HepG2 (cell line): Measurements from ENCODE around the gene ZBTB48. TPM values are rescaled to one million over a fixed set of nuclear protein-coding genes. Genes with fewer than 3 reads are reported as not detected.

Source experiments
- ATAC-seq: fragments of 200-7000 bp; cut with Tn5 transposase; 3 replicates; pipeline ENCODE4 v1.9.1; 2020; ENCODE audit warnings: mild to moderate bottlenecking, moderate library complexity
- BruUV-seq: library from RNA; stranded (reverse); fragments of 400-500 nt; replicated peaks from 2 replicates; lab custom pipeline; 2021; lab: Mats Ljungman, UMichigan
- CTCF ChIA-PET: fragments of 300-600 bp; formaldehyde crosslinking; extraction: SDS; loops from one replicate; lab custom pipeline; 2021; ENCODE audit warnings: low total read pairs, inconsistent platforms, low intra/inter-chr PET ratio; lab: Yijun Ruan, JAX
- POLR2A ChIA-PET: fragments of 350-600 bp; sonication (Branson Sonifier 250); formaldehyde crosslinking; loops from one replicate; lab custom pipeline; 2020; ENCODE audit warnings: antibody characterized with exemption, inconsistent platforms; lab: Yijun Ruan, JAX
- DNase-seq: peaks from one replicate; pipeline ENCODE4 v3.0.0-alpha.2; 2015; ENCODE audit warnings: low spot score
- FAIRE-seq: peaks from 3 replicates; lab custom pipeline; 2011; peaks lifted over from hg19 to GRCh38; lab: Jason Lieb, UNC
- H2AFZ ChIP-seq: one replicate; pipeline ENCODE4 v1.6.1; 2011; ENCODE audit warnings: low read length, inconsistent platforms
- H3K27ac ChIP-seq: fragments of 300-600 bp; 3 replicates; pipeline ENCODE4 v1.8.0; 2011; ENCODE audit warnings: mixed run types, mild to moderate bottlenecking, mixed read lengths, low read length, inconsistent platforms; ENCODE audit not compliant: insufficient read depth; ENCODE audit errors: extremely low read length
- H3K27me3 ChIP-seq, 2 experiments: fragments of 200-600 bp in 1 of 2; 2 replicates in 1 of 2; 3 replicates in 1 of 2; pipeline versions ENCODE4 v1.6.0 to v1.8.0; 2011; ENCODE audit warnings: low read length in 2 of 2, mild to moderate bottlenecking in 2 of 2, moderate library complexity in 2 of 2, inconsistent platforms in 1 of 2; ENCODE audit not compliant: insufficient read depth in 2 of 2, control insufficient read depth in 1 of 2
- H3K36me3 ChIP-seq, 2 experiments: fragments of 200-600 bp in 1 of 2; replicated peaks in 1 of 2; 2 replicates in 1 of 2; 3 replicates in 1 of 2; pipeline versions ENCODE4 v1.5.1 to v1.8.0; 2011; ENCODE audit warnings: low read length in 2 of 2, inconsistent platforms in 1 of 2; ENCODE audit not compliant: insufficient read depth in 2 of 2, control insufficient read depth in 1 of 2
- H3K4me1 ChIP-seq: 2 replicates; pipeline ENCODE4 v1.5.1; 2012; ENCODE audit warnings: low read length, inconsistent platforms; ENCODE audit not compliant: insufficient read depth
- H3K4me2 ChIP-seq: 2 replicates; pipeline ENCODE4 v1.6.0; 2011; ENCODE audit warnings: low read depth, low read length, inconsistent platforms
- H3K4me3 ChIP-seq, 3 experiments: fragments of 200-600 bp in 1 of 3; sonication (generic), shearing (Covaris generic) in 1 of 3; replicated peaks in 1 of 3; 2 replicates each; pipeline ENCODE4 v1.5.1; 2011 to 2016; ENCODE audit warnings: low read length in 3 of 3, inconsistent platforms in 2 of 3, low read depth in 2 of 3, mild to moderate bottlenecking in 2 of 3, control low read depth in 1 of 3, mixed read lengths in 1 of 3; ENCODE audit not compliant: insufficient read depth in 1 of 3
- H3K79me2 ChIP-seq: one replicate; pipeline ENCODE4 v1.6.1; 2011; ENCODE audit warnings: low read length, inconsistent platforms; ENCODE audit not compliant: insufficient read depth
- H3K9ac ChIP-seq: 2 replicates; pipeline ENCODE4 v1.6.0; 2011; ENCODE audit warnings: mild to moderate bottlenecking, low read depth, low read length, inconsistent platforms; ENCODE audit not compliant: insufficient read depth
- H3K9me3 ChIP-seq: 2 replicates; pipeline ENCODE4 v1.5.1; 2012; ENCODE audit warnings: mild to moderate bottlenecking, low read length
- H4K20me1 ChIP-seq: 2 replicates; pipeline ENCODE4 v1.6.0; 2011; ENCODE audit warnings: inconsistent platforms, mild to moderate bottlenecking, low read length, moderate library complexity; ENCODE audit not compliant: insufficient read depth
- CBX5 ChIP-seq: sonication (generic); formaldehyde crosslinking; IDR thresholded peaks from 2 replicates; pipeline ENCODE4 v1.4.0; 2020; ENCODE audit warnings: missing genetic modification reagents, borderline replicate concordance
- GFI1 ChIP-seq: sonication (generic); formaldehyde crosslinking; IDR thresholded peaks from 2 replicates; pipeline ENCODE4 v1.5.0; 2020; ENCODE audit warnings: missing genetic modification reagents, mild to moderate bottlenecking, borderline replicate concordance
- IKZF1 ChIP-seq: fragments of 450-650 bp; IDR thresholded peaks from 2 replicates; pipeline ENCODE4 v1.7.1; 2016
- JUND ChIP-seq: sonication (generic); formaldehyde crosslinking; IDR thresholded peaks from 2 replicates; pipeline ENCODE4 v1.8.0; 2022; ENCODE audit warnings: mild to moderate bottlenecking, missing genetic modification reagents
- NRL ChIP-seq: sonication (generic); formaldehyde crosslinking; IDR thresholded peaks from 2 replicates; pipeline ENCODE4 v1.5.0; 2020; ENCODE audit warnings: missing genetic modification reagents, mild to moderate bottlenecking, moderate library complexity, borderline replicate concordance
- SIX1 ChIP-seq: sonication (generic); formaldehyde crosslinking; IDR thresholded peaks from 2 replicates; pipeline ENCODE4 v1.4.0; 2020; ENCODE audit warnings: missing genetic modification reagents, borderline replicate concordance
- SRSF9 ChIP-seq: fragments of 200-400 bp; formaldehyde crosslinking; IDR thresholded peaks from 2 replicates; pipeline ENCODE4 v1.6.1; 2018; ENCODE audit warnings: borderline replicate concordance, mild to moderate bottlenecking, low read depth, low read length; ENCODE audit not compliant: insufficient read depth, poor library complexity, severe bottlenecking
- ZNF121 ChIP-seq: sonication (generic); formaldehyde crosslinking; IDR thresholded peaks from 2 replicates; pipeline ENCODE4 v1.5.0; 2020; ENCODE audit warnings: mild to moderate bottlenecking, missing genetic modification reagents
- ZNF224 ChIP-seq: sonication (generic); formaldehyde crosslinking; IDR thresholded peaks from 2 replicates; pipeline ENCODE4 v1.5.0; 2020; ENCODE audit warnings: mild to moderate bottlenecking, missing genetic modification reagents
- ZNF260 ChIP-seq: sonication (generic); formaldehyde crosslinking; IDR thresholded peaks from 2 replicates; pipeline ENCODE4 v1.4.0; 2020; ENCODE audit warnings: missing genetic modification reagents, low read depth, mild to moderate bottlenecking, borderline replicate concordance
- ZNF816 ChIP-seq: sonication (generic); formaldehyde crosslinking; IDR thresholded peaks from 2 replicates; pipeline ENCODE4 v1.8.0; 2022; ENCODE audit warnings: missing genetic modification reagents, mild to moderate bottlenecking, borderline replicate concordance
- ZNF883 ChIP-seq: sonication (generic); formaldehyde crosslinking; IDR thresholded peaks from 2 replicates; pipeline ENCODE4 v1.5.1; 2020; ENCODE audit warnings: mild to moderate bottlenecking, missing genetic modification reagents; ENCODE audit errors: not compliant biosample characterization
- WGBS: methylation state at CpG from one replicate; pipeline ENCODE4 v1.1.6; 2017; ENCODE audit warnings: low lambda C conversion rate; 5-methylcytosine and 5-hydroxymethylcytosine counted together
- in situ Hi-C: cut with HindIII; loops from 2 replicates; pipeline ENCODE4 v1.10.0; 2017; ENCODE audit warnings: low pct_unique_long_range_greater_than_20kb; ENCODE audit not compliant: extremely low pct_ligation_motif_present
- intact Hi-C: fragments of 100-400 bp; cut with micrococcal nuclease; formaldehyde crosslinking; loops from one replicate; pipeline ENCODE4 v1.10.0; 2022; ENCODE audit not compliant: unreplicated experiment
- polyA plus RNA-seq, 8 experiments: library from polyadenylated mRNA; depleted of rRNA in 3 of 8; stranded (reverse) in 7 of 8; unstranded in 1 of 8; fragments of >200 nt; fragmentation: Illumina TruSeq in 4 of 8; extraction: Trizol in 4 of 8; gene quantifications; 2 replicates each; pipeline versions ENCODE4 v1.2.1 to v1.2.3, GENCODE V29; 2011 to 2016; ENCODE audit warnings: low read depth in 4 of 8, missing spikeins in 1 of 8, mixed read lengths in 1 of 8; ENCODE audit not compliant: insufficient read depth in 1 of 8
- total RNA-seq, 5 experiments: library from RNA; depleted of rRNA; stranded (reverse); fragments of >200 nt; fragmentation: Illumina TruSeq; extraction: Trizol; gene quantifications; 2 replicates each; pipeline ENCODE4 v1.2.3, GENCODE V29; 2016; ENCODE audit warnings: low read depth in 1 of 5
- TF ChIP-seq, protein P1 (sequence below): sonication (generic); formaldehyde crosslinking; IDR thresholded peaks from 2 replicates; pipeline ENCODE4 v1.5.0; 2020; ENCODE audit warnings: missing genetic modification reagents
- TF ChIP-seq, protein P2 (sequence below): sonication (generic); formaldehyde crosslinking; IDR thresholded peaks from 2 replicates; pipeline ENCODE4 v1.9.0; 2022; ENCODE audit warnings: missing genetic modification reagents, mild to moderate bottlenecking, borderline replicate concordance

Gene ZBTB48
- total and polyA plus RNA-seq, 2 of the 13 experiments (the other 11 are each of a cell fraction or from before 2014, with no cell fraction given): 13.0 to 17.1 TPM

DNA sequence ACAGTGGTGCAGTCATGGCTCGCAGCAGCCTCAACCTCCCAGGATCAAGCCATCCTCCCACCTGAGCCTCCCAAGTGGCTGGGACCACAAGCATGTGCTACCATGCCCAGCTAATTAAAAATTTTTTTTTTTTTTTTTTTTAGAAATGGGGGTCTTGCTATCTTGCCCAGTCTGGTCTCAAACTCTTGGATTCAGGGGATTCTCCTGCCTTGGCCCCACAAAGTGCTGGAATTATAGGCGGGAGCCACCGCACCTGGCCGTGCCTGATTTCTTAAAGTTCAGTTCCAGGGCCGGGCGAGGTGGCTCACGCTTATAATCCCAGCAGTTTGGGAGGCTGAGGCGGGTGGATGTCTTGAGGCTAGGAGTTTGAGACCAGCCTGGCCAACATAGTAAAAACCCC lies 51.3 kb downstream of the ZBTB48 start:
- no peak for FAIRE-seq
- no peak for ATAC-seq
- WGBS: 99% methylated on average over 8 of the region's 8 CpGs
- intact Hi-C loops (no loop called here), in situ Hi-C loops (no loop called here)
- Histone ChIP-seq H3K36me3 (peaks cover 22 to 69% of the 10 kb centered on the region in 2 experiments; a peak in 4 of 5 replicates), H3K4me3 (no peak overlapping the region), H3K4me1 (peaks cover 11% of the 10 kb centered on the region), H3K9ac (no peak overlapping the region), H3K4me2 (no peak overlapping the region), H2AFZ (no peak overlapping the region), H3K27ac (no peak overlapping the region), H3K79me2 (peaks cover 17% of the 10 kb centered on the region), H3K27me3 (no peaks in the 10 kb centered on the region), H4K20me1 (peaks cover 8% of the 10 kb centered on the region; the same call in 1 of the 2 replicates), H3K9me3 (no peaks in the 10 kb centered on the region)
- TF ChIP-seq ZNF121 (CRISPR knock-in tag) (peak; percentile 43; the same call in 1 of the 2 replicates), JUND (CRISPR knock-in tag) (no peak)
- DNase-seq: no peak
- BruUV-seq: no TSS peak
- POLR2A ChIA-PET: no interaction called here
- CTCF ChIA-PET: no interaction called here

DNA sequence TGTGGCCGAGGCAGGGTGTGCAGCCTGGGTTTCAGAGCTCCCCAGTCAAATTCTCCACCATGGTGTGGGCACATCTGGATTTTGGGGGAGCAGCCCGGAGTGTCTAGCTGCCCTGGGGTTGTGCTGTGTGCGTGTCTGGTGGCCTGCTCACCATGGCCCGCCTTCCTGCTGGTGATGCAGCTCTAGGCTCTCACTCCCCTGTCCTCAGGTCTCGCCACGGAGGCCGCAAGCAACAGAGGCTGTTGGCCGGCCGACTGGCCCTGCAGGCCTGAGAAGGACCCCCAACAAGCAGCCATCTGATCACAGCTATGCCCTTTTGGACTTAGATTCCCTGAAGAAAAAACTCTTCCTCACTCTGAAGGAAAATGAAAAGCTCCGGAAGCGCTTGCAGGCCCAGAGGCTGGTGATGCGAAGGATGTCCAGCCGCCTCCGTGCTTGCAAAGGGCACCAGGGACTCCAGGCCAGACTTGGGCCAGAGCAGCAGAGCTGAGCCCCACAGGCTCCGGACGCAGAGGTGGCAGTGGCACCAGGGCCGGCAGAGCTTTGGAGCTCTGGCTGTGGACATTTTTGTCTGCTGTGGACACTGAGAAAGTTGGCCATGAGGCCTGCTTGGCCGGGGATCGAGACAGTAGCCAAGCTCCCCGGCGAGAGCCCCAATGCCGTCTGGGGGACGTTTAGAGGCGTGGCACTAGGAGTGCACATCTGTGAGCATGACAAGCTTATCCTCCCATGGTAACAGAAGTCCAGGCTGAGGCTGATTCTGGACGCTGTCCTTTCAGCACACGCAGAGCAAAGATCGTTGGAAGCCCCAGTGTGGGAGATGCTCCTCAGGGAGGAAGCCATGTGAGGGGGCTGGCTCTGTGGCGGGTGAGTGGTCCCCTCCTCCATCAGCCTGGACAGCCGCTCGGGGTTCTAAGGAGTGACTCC lies 53.1 kb downstream of the ZBTB48 start:
- ChIA-PET CTCF (interaction anchor here (2.1 kb wide), 1 partner anchor 78 kb away, joined by 11 read pairs; the partner anchor contains the start of genes NOL9 and TAS1R1), POLR2A (no interaction called here)
- no peak overlapping the region for H2AFZ ChIP-seq
- DNase-seq (no peak), ATAC-seq (no peak), FAIRE-seq (no peak)
- no peaks in the 10 kb centered on the region for H3K27me3 ChIP-seq
- intact Hi-C loops: no loop called here
- H3K79me2 ChIP-seq: peaks cover 1% of the 10 kb centered on the region
- H3K4me3 ChIP-seq: no peak overlapping the region
- no peaks in the 10 kb centered on the region for H3K9me3 ChIP-seq
- 99% methylated on average over 13 of the region's 30 CpGs for WGBS
- no peaks in the 10 kb centered on the region for H3K4me1 ChIP-seq
- BruUV-seq: no TSS peak
- in situ Hi-C loops: no loop called here
- no peak overlapping the region for H3K4me2 ChIP-seq
- H3K36me3 ChIP-seq: peaks cover 35 to 75% of the 10 kb centered on the region in 2 experiments; a peak in 4 of 5 replicates
- no peak overlapping the region for H3K27ac ChIP-seq
- H3K9ac ChIP-seq: no peak overlapping the region
- H4K20me1 ChIP-seq: peaks cover 8% of the 10 kb centered on the region; the same call in 1 of the 2 replicates
- no peak for TF ChIP-seq ZNF883 (CRISPR knock-in tag)
- TF ChIP-seq SRSF9: no peak
- TF ChIP-seq, protein P1, sequence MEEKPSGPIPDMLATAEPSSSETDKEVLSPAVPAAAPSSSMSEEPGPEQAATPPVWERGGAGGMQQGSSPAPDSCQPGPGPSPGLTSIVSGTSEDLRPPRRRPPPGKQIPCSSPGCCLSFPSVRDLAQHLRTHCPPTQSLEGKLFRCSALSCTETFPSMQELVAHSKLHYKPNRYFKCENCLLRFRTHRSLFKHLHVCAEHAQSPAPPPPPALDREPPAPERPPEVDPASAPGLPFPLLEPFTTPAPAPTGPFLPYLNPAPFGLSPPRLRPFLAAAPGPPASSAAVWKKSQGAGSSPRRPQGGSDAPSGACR: no peak
- TF ChIP-seq ZNF260 (CRISPR knock-in tag): no peak
- no peak for TF ChIP-seq GFI1 (CRISPR knock-in tag)
- no peak for TF ChIP-seq SIX1 (CRISPR knock-in tag)
- no peak for TF ChIP-seq ZNF224 (CRISPR knock-in tag)
- TF ChIP-seq NRL (CRISPR knock-in tag): no peak
- no peak for TF ChIP-seq CBX5 (CRISPR knock-in tag)
- TF ChIP-seq, protein P2, sequence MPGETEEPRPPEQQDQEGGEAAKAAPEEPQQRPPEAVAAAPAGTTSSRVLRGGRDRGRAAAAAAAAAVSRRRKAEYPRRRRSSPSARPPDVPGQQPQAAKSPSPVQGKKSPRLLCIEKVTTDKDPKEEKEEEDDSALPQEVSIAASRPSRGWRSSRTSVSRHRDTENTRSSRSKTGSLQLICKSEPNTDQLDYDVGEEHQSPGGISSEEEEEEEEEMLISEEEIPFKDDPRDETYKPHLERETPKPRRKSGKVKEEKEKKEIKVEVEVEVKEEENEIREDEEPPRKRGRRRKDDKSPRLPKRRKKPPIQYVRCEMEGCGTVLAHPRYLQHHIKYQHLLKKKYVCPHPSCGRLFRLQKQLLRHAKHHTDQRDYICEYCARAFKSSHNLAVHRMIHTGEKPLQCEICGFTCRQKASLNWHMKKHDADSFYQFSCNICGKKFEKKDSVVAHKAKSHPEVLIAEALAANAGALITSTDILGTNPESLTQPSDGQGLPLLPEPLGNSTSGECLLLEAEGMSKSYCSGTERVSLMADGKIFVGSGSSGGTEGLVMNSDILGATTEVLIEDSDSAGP: no peak
- TF ChIP-seq IKZF1: no peak
- TF ChIP-seq ZNF816: no peak
